Activated CD4-positive, alpha-beta T cell treated with anti-CD3 and anti-CD28 coated beads for 24 hours (primary cell): ENCODE data around the gene TST.

ENCODE experiments used
- DNase-seq, 2 donors: peaks; one replicate each; pipeline ENCODE4 v3.0.0-alpha.2; 2020; ENCODE audit warnings: low read depth in 2 of 2

Gene TST

DNA sequence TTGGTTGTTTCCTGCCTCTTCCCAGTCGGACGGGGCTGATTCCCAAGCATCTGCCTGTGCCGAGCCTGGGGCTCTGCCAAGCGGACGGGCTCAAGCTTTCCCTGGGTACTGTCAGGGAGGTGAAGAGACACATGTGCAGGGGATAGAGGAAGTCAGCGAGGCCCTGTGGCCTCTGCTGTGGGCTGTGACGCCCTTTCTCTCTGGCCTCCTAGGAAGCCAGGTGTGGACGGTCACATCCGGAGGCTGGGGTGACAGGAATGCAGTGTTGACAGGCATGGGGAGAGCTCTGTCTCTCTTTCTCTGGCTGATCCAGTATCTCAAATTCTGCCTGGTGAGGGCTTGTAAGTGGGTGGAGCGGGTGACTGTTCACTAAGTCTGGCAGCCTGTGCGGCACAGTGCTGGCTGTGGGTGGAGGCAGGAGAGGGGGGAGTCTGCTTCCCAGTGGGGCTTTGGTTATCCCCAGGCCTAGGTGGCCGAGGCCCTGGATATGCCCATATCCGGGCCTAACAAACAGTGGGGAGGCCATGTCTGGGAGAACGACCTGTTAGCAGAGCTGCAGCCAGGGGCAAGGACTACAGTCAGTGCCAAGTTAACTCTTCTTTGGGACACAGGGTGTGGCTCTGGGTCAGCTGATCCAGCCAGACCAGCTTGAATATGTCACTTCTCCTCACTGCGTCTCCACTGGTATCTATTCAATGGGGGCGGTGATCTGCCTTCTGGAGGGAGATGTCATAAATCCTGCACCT is 34.2 kb upstream of the TST start:
- DNase-seq = no peak

DNA sequence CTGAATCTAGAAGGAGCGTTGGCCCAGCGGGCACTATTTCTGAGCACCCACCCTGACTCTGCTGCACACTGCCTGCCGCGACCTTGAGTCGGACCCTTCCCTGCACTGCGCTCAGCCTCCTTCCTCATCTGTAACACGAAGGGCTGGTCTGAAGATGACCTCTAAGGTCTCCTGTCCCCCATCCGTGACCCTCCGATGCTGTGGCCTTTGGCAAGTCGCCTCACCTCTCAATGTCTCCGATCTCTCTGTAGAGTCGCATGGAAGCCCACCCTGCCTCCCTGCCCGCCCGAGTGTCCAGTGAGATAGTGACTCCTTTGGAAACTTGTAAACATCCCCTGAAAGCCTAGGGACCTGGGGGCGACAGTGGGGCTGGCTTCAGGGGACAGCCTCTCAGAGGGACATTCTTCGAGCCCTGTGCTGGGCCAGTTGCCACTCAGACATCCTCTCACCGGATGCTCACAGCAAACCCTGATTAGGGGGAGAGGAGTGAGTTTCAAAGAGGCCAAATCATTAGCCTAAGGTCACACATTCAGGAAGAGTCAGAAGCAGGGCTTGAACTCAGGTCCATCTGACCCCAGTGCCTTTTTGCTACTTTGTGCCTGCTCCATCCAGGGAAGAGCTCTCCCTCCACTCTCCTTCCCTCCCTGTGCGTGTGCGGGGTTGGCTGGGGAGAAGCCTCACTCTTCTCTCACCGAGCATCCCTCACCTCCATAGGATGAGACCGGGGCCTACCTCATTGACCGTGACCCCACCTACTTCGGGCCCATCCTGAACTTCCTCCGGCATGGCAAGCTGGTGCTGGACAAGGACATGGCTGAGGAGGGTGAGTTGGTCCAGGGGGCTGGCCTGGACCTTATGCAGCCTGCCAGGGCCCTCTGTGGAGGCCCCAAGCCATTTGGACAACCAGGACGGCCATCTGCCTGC is 33.4 kb upstream of the TST start:
- DNase-seq = no peak

DNA sequence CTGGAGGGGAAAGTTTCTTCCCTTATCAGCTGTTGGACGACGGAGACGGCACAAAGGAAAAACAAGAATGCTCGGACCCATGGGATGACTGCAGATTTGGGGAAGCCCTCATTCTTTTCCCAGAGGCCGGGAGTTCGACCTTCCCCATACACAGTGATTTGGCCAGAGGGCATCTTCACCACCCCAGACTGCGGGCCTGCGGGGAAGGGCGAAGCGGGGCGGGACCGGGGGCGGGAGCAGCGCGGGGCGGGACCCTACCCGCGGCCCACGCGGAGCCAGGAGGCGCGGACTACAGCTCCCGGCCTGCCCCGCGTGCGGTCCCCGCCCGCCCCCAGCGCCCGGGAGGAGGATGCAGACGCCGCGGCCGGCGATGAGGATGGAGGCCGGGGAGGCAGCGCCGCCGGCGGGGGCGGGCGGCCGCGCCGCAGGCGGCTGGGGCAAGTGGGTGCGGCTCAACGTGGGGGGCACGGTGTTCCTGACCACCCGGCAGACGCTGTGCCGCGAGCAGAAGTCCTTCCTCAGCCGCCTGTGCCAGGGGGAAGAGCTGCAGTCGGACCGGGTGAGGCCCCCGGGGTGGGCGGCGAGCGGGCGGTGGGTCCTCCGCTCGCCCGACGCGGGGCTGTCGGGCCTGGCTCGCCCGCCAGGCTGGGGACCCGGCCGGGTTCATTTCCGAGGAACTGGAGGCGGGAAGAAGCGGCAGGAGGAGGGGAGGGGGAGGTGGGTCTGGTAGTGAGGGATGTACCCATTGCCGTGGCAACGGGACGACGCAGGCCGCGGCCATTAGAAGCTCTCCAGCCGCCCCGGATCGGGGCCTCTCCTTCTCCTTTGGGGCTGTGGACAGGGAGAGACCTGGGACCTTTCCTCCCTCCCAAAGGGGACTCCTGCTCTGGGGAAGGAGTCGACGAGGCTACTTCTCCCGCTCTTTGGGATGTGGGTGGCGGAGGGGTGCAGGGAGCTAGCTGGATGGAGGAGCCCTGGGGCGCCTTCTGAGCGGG is 32.4 kb upstream of the TST start, which contains the start of gene KCTD17:
Gene KCTD17 (plus strand): TSS at position 352 of the 995 bp plus-strand sequence. CDS start 19 bp downstream, at position 371.
- DNase-seq = peak; percentile 63 to 71

DNA sequence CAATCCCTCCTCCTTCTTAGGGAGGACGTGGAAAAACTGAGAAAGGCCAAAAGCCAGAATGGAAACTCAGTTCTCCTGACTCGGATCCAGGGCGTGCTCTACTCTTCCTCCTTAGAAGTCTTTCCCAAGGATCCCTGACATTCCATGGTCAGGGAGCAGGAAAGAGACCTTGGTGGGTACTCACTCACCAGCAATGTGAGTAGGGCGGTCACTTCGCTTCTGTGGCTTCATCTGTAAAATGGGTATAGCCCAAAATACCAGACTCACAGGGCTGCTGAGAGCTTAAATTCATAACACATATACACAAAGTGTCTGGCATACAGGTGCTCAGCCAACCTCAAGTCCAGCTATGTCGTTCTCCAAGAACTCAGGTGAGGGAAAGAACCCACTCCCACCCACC is 31.7 kb upstream of the TST start:
- DNase-seq = no peak

- DNase-seq = no peak
Measured at GRCh38 chr22:37049224-37049623, 30.0 kb upstream of the TST start.

DNA sequence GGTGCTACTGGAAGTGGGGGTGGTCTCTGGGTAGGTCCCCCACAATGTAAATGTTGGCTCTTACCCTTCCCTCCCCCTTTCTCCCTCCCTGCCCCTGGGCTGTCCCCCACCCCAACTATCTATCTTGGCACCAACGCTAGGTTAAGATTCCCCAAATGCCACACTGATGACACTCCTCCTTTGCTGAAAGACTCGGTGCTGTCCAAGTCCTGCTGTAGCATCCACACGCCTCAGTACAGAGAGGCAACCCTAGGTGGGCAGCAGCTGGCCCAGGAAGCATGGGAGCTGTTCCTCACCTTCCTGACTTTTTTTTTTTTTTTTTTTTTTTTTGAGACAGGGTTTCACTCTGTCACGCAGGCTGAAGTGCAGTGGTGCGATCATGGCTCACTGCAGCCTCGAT is 28.9 kb upstream of the TST start:
- no peak for DNase-seq

DNA sequence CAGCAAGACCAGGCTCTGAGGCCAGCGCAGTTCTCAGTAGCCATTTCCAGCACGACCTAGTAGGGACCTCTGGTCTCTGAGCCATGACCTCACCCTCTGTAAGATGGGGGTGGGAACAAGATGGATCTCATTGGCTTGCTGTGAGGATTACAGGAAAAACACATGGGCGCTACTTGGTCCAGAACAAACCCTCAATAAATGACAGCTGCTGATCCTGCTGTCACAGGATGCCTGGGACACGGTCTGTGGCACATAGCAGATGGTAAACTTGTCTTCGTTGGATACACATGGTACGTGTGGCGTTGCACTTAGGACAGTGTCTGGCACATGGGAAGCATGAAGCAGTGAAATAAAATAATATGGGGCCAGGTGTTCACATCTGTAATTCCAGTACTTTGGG is 27.8 kb upstream of the TST start:
- no peak for DNase-seq

GRCh38 chr22:37046589-37046988 is 27.3 kb upstream of the TST start:
- DNase-seq = no peak

GRCh38 chr22:37045958-37046357 is 26.7 kb upstream of the TST start:
- no peak for DNase-seq

DNA sequence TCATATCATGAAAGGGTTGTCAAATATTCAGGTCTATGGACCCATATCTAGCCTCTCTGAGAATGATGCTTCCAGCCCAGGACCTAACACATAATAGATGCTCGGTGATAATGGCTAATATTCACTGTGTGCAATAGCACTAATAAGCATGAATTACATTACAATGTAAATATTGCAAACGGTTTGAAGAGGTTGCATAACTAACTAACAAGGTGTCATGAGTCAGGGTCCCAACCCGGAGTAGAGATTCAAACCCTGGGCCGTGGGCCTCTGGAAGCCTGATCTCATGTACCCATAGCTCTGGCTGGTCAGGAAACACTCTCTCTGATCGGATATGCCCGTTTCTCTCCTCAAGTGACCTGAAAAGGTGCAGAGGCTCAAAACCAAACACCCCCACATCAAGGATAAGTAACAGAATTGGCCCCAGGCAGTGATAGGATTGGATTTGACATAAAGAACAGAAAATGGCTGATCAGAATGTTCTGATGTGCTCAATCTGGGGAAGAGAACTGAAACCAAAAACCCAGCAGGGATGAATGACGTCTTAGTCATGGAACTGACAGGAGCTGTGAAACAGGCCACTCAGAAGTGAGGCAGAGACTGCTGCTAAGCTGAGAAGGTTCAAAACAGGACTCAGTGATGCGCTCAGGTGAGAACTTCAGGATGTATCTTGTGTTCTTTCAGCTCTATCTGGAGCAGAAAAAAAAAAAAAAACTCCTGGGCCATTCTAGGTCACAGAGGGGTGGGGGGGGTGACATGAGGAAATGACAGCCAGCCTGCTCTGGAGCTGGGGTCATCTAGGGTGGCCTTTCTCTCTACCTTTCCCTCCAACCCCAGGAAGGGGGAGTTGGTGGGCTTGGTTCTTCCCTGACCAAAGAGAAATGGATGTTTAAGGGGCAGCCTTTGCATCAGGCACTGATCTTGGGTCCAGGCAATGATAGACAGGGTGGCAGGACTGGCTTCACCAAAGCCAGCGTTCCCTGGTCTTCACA is 25.7 kb upstream of the TST start:
- DNase-seq = peak in 1 of 2 donors; percentile 5

DNA sequence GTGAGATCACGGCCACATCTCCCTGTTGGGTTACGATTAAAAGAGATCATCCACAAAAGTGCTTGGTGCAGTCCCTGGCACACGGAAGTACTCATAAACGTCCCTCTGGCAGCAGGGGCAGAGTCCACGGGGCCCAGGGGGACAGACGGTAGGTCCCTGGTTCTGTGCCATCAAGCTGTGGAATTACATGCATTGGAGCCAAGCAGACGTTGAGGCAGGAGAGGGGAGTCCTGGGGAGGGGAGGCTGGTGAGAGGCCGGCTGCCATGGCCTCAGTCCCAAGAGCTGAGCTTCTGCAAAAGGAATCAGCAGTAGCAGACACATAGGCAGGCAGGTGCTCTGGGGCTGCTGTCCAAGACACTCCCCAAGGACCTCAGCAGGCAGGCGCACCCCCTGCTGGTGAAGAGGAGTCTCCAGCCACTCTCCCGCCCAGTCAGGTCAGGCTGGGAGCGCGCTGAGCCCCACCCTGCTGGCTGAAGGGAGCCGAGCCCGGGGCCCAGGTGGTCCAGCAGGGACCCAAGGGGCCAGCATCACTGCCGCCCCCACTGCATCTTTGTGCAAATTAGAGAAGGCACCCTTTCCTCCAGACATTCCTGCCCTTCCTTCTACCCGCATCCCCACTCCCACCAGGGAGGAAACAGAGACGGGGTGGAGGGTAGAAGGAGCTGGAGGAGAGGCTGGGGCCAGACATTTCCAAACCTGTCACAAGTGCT is 24.7 kb upstream of the TST start:
- DNase-seq = peak; percentile 26 to 35

DNA sequence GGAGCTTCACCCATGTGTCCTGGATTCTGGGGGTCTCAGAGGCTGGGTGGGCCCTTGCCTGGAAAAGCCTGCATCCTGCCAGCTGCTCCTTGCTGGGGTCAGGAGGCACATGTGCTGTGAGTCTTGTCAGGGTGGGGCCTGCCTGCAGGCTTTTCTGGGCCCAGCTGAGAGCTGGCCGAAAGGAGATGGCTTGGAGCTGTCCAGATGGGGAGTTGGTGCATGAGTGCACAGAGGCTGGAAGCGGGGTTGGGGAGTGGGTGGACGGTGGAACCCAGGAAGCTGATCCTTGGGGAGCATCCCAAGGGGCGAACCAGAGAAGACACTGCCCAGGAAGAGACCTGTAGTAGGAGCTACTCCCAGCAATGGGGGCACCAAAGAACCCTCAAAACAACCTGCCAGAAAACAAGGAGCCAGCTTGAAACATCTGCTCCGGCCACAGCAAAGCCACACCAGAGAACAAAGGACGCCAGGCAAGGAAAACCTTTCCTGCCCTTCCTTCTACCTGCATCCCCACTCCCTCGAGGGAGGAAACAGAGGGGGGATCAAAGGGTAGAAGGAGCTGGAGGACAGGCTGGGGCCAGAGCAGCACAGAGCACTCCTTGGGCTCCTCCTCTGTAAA is 24.1 kb upstream of the TST start:
- no peak for DNase-seq

- DNase-seq = no peak
Measured at GRCh38 chr22:37039466-37039865, 20.2 kb upstream of the TST start.

- no peak for DNase-seq
Measured at GRCh38 chr22:37037669-37038068, 18.4 kb upstream of the TST start.

DNA sequence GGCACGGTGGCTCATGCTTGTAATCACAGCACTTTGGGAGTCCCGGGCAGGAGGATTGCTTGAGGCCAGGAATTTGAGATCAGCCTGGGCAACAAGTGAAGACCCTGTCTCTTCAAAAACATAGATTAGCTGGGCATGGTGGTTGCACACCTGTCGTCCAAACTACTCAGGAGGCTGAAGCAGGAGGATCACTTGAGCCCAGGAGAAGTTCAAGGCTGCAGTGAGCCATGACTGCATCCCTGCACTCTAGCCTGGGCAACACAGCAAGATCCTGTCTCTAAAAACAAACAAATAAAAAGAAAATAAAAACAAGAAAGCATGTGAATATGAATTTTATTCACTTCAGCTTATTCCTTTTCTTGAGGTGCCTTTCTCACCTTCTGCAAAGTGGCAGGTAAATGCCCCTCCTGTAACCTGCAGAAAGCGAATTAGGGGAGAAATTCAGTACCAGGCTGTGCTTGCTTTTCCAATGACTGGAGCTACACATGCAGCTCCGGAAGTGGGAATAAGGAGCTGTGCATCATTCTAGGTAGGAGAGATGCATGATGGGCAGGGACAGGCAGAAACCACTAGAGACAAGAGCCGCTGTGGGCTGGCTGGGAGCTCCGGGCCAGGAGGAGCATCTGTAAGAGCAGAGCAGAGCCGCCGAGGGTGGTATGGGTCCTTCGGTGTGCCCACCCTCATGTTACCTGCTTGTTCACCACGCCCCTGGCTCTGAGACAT is 17.6 kb upstream of the TST start:
- DNase-seq = no peak

- no peak for DNase-seq
Measured at GRCh38 chr22:37033605-37034430, 14.6 kb upstream of the TST start.

DNA sequence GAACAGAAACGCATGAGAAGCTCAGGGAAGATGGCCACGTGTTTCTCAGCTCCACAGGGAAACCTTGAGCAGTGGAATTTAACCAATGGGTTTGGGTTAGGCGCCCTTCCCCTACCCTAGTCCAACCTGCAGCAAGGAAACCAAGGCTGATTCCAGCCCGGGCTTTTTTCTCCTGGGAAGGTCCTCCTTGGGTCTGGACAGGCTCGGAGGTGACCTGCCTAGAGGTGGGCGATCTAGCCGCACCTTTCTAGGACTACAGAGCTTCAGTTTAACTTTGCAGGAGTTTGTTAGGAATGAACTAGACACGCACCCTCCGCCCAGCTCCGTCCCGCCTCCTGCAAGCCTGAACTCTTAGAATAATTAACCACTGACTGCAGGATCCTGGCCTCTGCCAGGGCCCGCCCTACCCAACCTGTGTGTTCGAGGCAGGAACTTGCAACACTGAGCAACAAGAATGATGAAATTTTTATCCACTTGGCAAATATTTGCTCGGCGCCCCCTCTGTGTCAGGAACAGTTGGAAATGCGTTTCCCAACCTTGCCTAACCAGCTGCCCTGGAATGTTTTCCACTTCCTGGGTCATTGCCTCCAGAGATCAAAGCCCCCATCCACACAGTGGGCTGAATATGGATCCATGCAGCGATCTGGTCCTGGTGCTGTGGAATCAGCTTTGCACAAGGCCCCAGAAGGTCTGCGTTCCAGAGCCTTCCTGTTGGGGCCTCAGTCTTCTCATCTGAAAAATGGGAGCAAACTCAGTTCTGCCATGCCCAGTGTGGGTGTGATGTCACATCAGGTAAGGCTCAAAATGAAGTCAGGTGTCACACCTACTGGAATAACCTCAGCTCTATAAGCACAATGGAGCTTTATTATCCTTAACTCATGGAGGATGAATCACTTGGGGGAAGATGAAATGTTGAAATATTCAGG is 13.6 kb upstream of the TST start:
- no peak for DNase-seq
